22Rv1 (cell line): ENCODE measurements around the gene CRADD.

Experiments used
- ZFX ChIP-seq: fragments of 450-650 bp; IDR thresholded peaks from 2 replicates; pipeline ENCODE4 v1.6.1; 2017; ENCODE audit warnings: antibody characterized with exemption, borderline replicate concordance
- TF ChIP-seq, protein P1 (sequence below): fragments of 450-650 bp; IDR thresholded peaks from 2 replicates; pipeline ENCODE4 v1.5.1; 2017; ENCODE audit warnings: mild to moderate bottlenecking

DNA sequence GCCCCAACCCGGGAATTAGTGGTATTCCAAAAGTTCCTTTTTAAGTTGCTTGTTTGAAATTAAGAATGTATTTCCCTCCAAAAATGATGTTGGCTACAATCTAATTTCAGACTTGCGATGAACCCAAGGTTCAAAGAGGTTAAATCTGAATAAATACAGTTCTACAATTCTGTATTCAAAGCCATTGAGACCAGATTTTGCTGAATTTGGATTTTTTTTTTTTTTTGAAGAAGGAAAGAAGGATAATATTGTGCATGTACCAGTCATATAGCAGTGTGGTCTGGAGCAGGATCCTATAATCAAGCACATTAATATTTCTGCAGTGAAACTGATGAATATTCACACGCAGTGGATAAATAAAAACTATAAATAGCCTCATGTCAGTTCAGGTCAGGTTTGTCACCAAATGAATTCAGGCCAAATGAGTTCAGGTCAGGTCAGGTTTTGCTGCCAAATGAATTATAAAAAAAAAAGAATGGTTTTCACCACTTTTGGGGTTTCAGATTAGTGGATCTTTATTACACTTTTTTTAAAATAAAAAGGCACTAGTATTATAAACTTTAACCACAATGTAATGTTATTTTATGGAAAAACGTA is 69.5 kb downstream of the CRADD start:
- TF ChIP-seq, protein P1, sequence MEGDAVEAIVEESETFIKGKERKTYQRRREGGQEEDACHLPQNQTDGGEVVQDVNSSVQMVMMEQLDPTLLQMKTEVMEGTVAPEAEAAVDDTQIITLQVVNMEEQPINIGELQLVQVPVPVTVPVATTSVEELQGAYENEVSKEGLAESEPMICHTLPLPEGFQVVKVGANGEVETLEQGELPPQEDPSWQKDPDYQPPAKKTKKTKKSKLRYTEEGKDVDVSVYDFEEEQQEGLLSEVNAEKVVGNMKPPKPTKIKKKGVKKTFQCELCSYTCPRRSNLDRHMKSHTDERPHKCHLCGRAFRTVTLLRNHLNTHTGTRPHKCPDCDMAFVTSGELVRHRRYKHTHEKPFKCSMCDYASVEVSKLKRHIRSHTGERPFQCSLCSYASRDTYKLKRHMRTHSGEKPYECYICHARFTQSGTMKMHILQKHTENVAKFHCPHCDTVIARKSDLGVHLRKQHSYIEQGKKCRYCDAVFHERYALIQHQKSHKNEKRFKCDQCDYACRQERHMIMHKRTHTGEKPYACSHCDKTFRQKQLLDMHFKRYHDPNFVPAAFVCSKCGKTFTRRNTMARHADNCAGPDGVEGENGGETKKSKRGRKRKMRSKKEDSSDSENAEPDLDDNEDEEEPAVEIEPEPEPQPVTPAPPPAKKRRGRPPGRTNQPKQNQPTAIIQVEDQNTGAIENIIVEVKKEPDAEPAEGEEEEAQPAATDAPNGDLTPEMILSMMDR = no peak
- TF ChIP-seq ZFX = no peak
